ENCODE results near the gene ZNF682. TPM values are rescaled to one million over a fixed set of nuclear protein-coding genes. Genes with fewer than 3 reads are reported as not detected.
"Not testable (repeated sequence)": the region's sequence is repeated elsewhere in the genome, so short reads cannot be mapped to it uniquely, and the experiment has no call there.

ZNF682 gene
- total RNA-seq, 2 experiments from 2014 or later, result 9.1 to 18.6 TPM

GRCh38 chr19:20068559-20068958 is 29.3 kb upstream of the ZNF682 start:
- intact Hi-C loops (cut with micrococcal nuclease; ENCODE audit: unreplicated experiment), result not testable (repeated sequence)
- POLR2A ChIA-PET, result interaction anchor here (0.8 kb wide), 1 partner anchor 110 kb away, joined by 3 read pairs; no protein-coding TSS in a partner anchor

DNA sequence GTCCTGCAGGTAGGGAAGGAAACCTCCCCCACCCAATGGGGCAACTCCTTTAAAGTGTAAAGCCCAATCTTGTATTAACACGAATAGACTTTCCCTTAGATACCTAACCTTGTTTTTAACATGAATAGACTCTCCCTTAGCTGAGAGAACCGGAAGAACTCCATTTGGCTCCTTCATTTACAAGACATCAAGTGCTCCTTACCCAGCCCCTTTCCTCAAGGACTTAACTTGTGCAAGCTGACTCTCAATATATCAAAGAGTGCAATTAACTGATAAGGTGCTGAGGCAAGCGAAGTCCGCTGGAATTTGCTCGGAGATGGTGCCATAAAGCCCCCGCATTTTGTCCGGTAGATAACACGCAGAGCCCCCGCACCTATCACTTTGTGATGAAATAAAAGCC is 28.6 kb upstream of the ZNF682 start:
- TF ChIP-seq EZH2phosphoT487 (IDR thresholded peaks at IDR 0.05; ENCODE audit: borderline replicate concordance, low read depth, low read length), result no peak
- TF ChIP-seq, protein P1, sequence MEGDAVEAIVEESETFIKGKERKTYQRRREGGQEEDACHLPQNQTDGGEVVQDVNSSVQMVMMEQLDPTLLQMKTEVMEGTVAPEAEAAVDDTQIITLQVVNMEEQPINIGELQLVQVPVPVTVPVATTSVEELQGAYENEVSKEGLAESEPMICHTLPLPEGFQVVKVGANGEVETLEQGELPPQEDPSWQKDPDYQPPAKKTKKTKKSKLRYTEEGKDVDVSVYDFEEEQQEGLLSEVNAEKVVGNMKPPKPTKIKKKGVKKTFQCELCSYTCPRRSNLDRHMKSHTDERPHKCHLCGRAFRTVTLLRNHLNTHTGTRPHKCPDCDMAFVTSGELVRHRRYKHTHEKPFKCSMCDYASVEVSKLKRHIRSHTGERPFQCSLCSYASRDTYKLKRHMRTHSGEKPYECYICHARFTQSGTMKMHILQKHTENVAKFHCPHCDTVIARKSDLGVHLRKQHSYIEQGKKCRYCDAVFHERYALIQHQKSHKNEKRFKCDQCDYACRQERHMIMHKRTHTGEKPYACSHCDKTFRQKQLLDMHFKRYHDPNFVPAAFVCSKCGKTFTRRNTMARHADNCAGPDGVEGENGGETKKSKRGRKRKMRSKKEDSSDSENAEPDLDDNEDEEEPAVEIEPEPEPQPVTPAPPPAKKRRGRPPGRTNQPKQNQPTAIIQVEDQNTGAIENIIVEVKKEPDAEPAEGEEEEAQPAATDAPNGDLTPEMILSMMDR (conservative IDR thresholded peaks at IDR 0.05; ENCODE audit: low read length), result no peak
- intact Hi-C loops (cut with micrococcal nuclease; ENCODE audit: unreplicated experiment), result no loop called here
- ChIA-PET POLR2A (interaction anchor here (0.8 kb wide), 1 partner anchor 110 kb away, joined by 3 read pairs; no protein-coding TSS in a partner anchor), CTCF (ENCODE audit: unreplicated experiment) (no interaction called here)
- no peaks in the 10 kb centered on the region for H3K36me3 ChIP-seq (ENCODE audit: insufficient read depth, low read length)
- H2AFZ ChIP-seq (ENCODE audit: low read length), result no peak overlapping the region
- no peaks in the 10 kb centered on the region for H4K20me1 ChIP-seq (ENCODE audit: insufficient read depth, low read length)
- no peak overlapping the region for H3K4me2 ChIP-seq (ENCODE audit: low read length)
- H3K4me3 ChIP-seq (ENCODE audit: low read depth, low read length, poor library complexity, severe bottlenecking), result no peak overlapping the region
- no peak for DNase-seq (ENCODE audit: low spot score)
- H3K4me1 ChIP-seq (ENCODE audit: insufficient read depth, low read length, poor library complexity, severe bottlenecking), result no peaks in the 10 kb centered on the region
- BruUV-seq (replicated peaks), result no TSS peak
- H3K9me3 ChIP-seq (ENCODE audit: low read length), result no peaks in the 10 kb centered on the region
- H3K79me2 ChIP-seq (ENCODE audit: insufficient read depth, low read depth, low read length), result no peaks in the 10 kb centered on the region
- no peak overlapping the region for H3K27ac ChIP-seq (ENCODE audit: low read depth, low read length, poor library complexity, severe bottlenecking)
- no peaks in the 10 kb centered on the region for H3K9me2 ChIP-seq (ENCODE audit: insufficient read depth, low read length)

More at GRCh38 chr19:20068559-20068958, 29.3 kb upstream of the ZNF682 start:
- H3K9me3 ChIP-seq (ENCODE audit: low read length); H3K79me2 ChIP-seq (ENCODE audit: insufficient read depth, low read depth, low read length); H3K27ac ChIP-seq (ENCODE audit: low read depth, low read length, poor library complexity, severe bottlenecking); H3K4me2 ChIP-seq (ENCODE audit: low read length); H3K9me2 ChIP-seq (ENCODE audit: insufficient read depth, low read length); H2AFZ ChIP-seq (ENCODE audit: low read length); H4K20me1 ChIP-seq (ENCODE audit: insufficient read depth, low read length); BruUV-seq (replicated peaks); CTCF ChIA-PET (ENCODE audit: unreplicated experiment); DNase-seq (ENCODE audit: low spot score); H3K4me1 ChIP-seq (ENCODE audit: insufficient read depth, low read length, poor library complexity, severe bottlenecking); H3K4me3 ChIP-seq (ENCODE audit: low read depth, low read length, poor library complexity, severe bottlenecking); H3K36me3 ChIP-seq (ENCODE audit: insufficient read depth, low read length): not testable (repeated sequence)

DNA sequence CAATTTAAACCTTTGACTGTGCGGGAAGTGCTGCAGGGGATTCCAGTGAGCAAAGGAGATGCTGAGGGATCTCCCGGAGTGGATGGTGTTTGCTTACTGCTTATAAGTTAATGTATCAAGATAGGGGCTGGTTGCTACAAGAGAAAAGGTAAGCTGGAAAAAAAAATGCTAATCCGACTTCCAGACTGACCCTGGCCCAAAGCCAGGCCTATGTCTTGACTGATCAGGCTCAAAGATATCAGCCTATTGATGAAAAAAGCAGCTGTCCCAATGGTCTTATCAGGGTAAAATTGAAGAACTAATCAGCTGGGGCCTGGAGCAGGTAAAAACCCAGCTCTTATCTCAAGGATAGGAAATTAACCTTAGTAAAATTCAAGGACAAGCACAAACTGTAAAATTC is 27.6 kb upstream of the ZNF682 start:
- no peaks in the 10 kb centered on the region for H4K20me1 ChIP-seq (ENCODE audit: insufficient read depth, low read length)
- TF ChIP-seq EZH2phosphoT487 (IDR thresholded peaks at IDR 0.05; ENCODE audit: borderline replicate concordance, low read depth, low read length), result no peak
- TF ChIP-seq, protein P1 (conservative IDR thresholded peaks at IDR 0.05; ENCODE audit: low read length), result no peak
- ChIA-PET POLR2A (interaction anchor here (1.5 kb wide), 1 partner anchor 11 kb away, joined by 4 read pairs; the partner anchor contains the start of gene ZNF90), CTCF (ENCODE audit: unreplicated experiment) (no interaction called here)
- H3K9me3 ChIP-seq (ENCODE audit: low read length), result no peaks in the 10 kb centered on the region
- H3K9me2 ChIP-seq (ENCODE audit: insufficient read depth, low read length), result no peaks in the 10 kb centered on the region
- no peak for DNase-seq (ENCODE audit: low spot score)
- H2AFZ ChIP-seq (ENCODE audit: low read length), result no peak overlapping the region
- no peaks in the 10 kb centered on the region for H3K36me3 ChIP-seq (ENCODE audit: insufficient read depth, low read length)
- no peak overlapping the region for H3K4me2 ChIP-seq (ENCODE audit: low read length)
- BruUV-seq (replicated peaks), result no TSS peak
- no peak overlapping the region for H3K27ac ChIP-seq (ENCODE audit: low read depth, low read length, poor library complexity, severe bottlenecking)
- no peaks in the 10 kb centered on the region for H3K79me2 ChIP-seq (ENCODE audit: insufficient read depth, low read depth, low read length)
- H3K4me1 ChIP-seq (ENCODE audit: insufficient read depth, low read length, poor library complexity, severe bottlenecking), result no peaks in the 10 kb centered on the region
- H3K4me3 ChIP-seq (ENCODE audit: low read depth, low read length, poor library complexity, severe bottlenecking), result no peak overlapping the region
- intact Hi-C loops (cut with micrococcal nuclease; ENCODE audit: unreplicated experiment), result no loop called here
